Panc1 (cell line): ENCODE measurements around the gene CCDC73. TPM values are rescaled to one million over a fixed set of nuclear protein-coding genes. Genes with fewer than 3 reads are reported as not detected.

Experiments used
- ATAC-seq: fragments of 200-7000 bp; cut with Tn5 transposase; 2 replicates; pipeline ENCODE4 v1.9.1; 2020; ENCODE audit warnings: mild to moderate bottlenecking, moderate library complexity
- BruUV-seq: library from RNA; stranded (reverse); fragments of 400-500 nt; replicated peaks from 2 replicates; lab custom pipeline; 2021; lab: Mats Ljungman, UMichigan
- CTCF ChIA-PET: fragments of 300-600 bp; sonication (Branson Sonifier 250); formaldehyde crosslinking; loops from one replicate; lab custom pipeline; 2022; ENCODE audit warnings: antibody characterized with exemption; lab: Charles Lee
- POLR2A ChIA-PET: fragments of 300-600 bp; sonication (Branson Sonifier 250); formaldehyde crosslinking; loops from one replicate; lab custom pipeline; 2022; ENCODE audit warnings: antibody characterized with exemption; lab: Charles Lee
- DNase-seq: peaks from one replicate; pipeline ENCODE4 v3.0.0-alpha.2; 2010; ENCODE audit warnings: low read depth, low spot score
- H3K27ac ChIP-seq: 2 replicates; pipeline ENCODE4 v1.5.1; 2011; ENCODE audit warnings: mild to moderate bottlenecking, low read length, inconsistent platforms
- H3K27me3 ChIP-seq: fragments of 200-500 bp; sonication (Bioruptor generic); 2 replicates; pipeline ENCODE4 v1.6.0; 2014; ENCODE audit warnings: low read length, inconsistent platforms; ENCODE audit not compliant: control insufficient read depth, insufficient read depth
- H3K36me3 ChIP-seq: fragments of 200-500 bp; sonication (Bioruptor generic); 2 replicates; pipeline ENCODE4 v1.5.1; 2014; ENCODE audit warnings: inconsistent platforms, mild to moderate bottlenecking, low read length, moderate library complexity; ENCODE audit not compliant: control insufficient read depth, insufficient read depth
- H3K4me1 ChIP-seq: 2 replicates; pipeline ENCODE4 v1.5.1; 2011; ENCODE audit warnings: inconsistent platforms, mild to moderate bottlenecking, low read length, moderate library complexity; ENCODE audit not compliant: control insufficient read depth, insufficient read depth
- H3K4me3 ChIP-seq, 2 experiments: 2 replicates each; pipeline ENCODE4 v1.5.1; 2011 to 2012; ENCODE audit warnings: low read depth in 2 of 2, low read length in 2 of 2, mild to moderate bottlenecking in 2 of 2, inconsistent platforms in 1 of 2, moderate library complexity in 1 of 2
- H3K9me3 ChIP-seq: fragments of 200-500 bp; sonication (Bioruptor generic); 2 replicates; pipeline ENCODE4 v1.5.1; 2014; ENCODE audit warnings: low read depth, mild to moderate bottlenecking, inconsistent platforms, low read length, moderate library complexity; ENCODE audit not compliant: control insufficient read depth, insufficient read depth
- CTCF ChIP-seq: fragments of 450-650 bp; IDR thresholded peaks from 2 replicates; pipeline ENCODE4 v1.5.1; 2017; ENCODE audit warnings: mild to moderate bottlenecking
- POLR2AphosphoS5 ChIP-seq: IDR thresholded peaks from 2 replicates; pipeline ENCODE4 v1.6.1; 2012; ENCODE audit warnings: mild to moderate bottlenecking, low read depth, low read length, moderate library complexity
- REST ChIP-seq, 2 experiments: IDR thresholded peaks; 2 replicates each; pipeline ENCODE4 v1.6.1; 2011 to 2012; ENCODE audit warnings: low read depth in 2 of 2, control low read depth in 1 of 2, low read length in 1 of 2, mild to moderate bottlenecking in 1 of 2, moderate library complexity in 1 of 2; ENCODE audit not compliant: insufficient read depth in 1 of 2
- SIN3A ChIP-seq: IDR thresholded peaks from 2 replicates; pipeline ENCODE4 v1.6.1; 2012; ENCODE audit warnings: low read depth, mild to moderate bottlenecking, low read length, moderate library complexity, borderline replicate concordance; ENCODE audit not compliant: insufficient read depth
- TCF7L2 ChIP-seq: IDR thresholded peaks from 2 replicates; pipeline ENCODE4 v1.6.1; 2011; ENCODE audit warnings: mild to moderate bottlenecking, low read depth, low read length, inconsistent platforms
- in situ Hi-C: cut with HindIII; loops from 2 replicates; pipeline ENCODE4 v1.10.0; 2016; ENCODE audit warnings: low sequenced_read_pairs, low pct_unique_long_range_greater_than_20kb
- intact Hi-C: fragments of 100-400 bp; cut with micrococcal nuclease; formaldehyde crosslinking; loops from one replicate; pipeline ENCODE4 v1.10.0; 2022; ENCODE audit not compliant: unreplicated experiment
- total RNA-seq: library from RNA; stranded (reverse); gene quantifications from one replicate; pipeline ENCODE4 v1.2.1, GENCODE V29; 2021; ENCODE audit not compliant: unreplicated experiment

The CCDC73 gene
- total RNA-seq, 1 experiment from 2014 or later: not detected

GRCh38 chr11:32819187-32819586 is 24.7 kb upstream of the CCDC73 start:
- intact Hi-C loops (no loop called here), in situ Hi-C loops (no loop called here)
- Histone ChIP-seq H3K36me3 (no peaks in the 10 kb centered on the region), H3K27me3 (no peaks in the 10 kb centered on the region; the same call in 1 of the 2 replicates), H3K4me3 (no peak overlapping the region), H3K4me1 (no peaks in the 10 kb centered on the region), H3K9me3 (no peaks in the 10 kb centered on the region), H3K27ac (no peak overlapping the region)
- TF ChIP-seq REST (IDR thresholded peaks at IDR 0.05; ENCODE audit: insufficient read depth in 1 of 2, low read depth in 2 of 2, low read length in 1 of 2): no peak
- no peak for TF ChIP-seq SIN3A
- TF ChIP-seq POLR2AphosphoS5: no peak
- no peak for TF ChIP-seq CTCF
- TF ChIP-seq TCF7L2: no peak
- POLR2A ChIA-PET: no interaction called here
- ATAC-seq: no peak
- no peak for DNase-seq
- BruUV-seq: no TSS peak
- CTCF ChIA-PET: no interaction called here

GRCh38 chr11:32817852-32818183 is 23.4 kb upstream of the CCDC73 start:
- TF ChIP-seq CTCF: no peak
- TF ChIP-seq SIN3A: no peak
- no peak for TF ChIP-seq TCF7L2
- no peak for TF ChIP-seq POLR2AphosphoS5
- Histone ChIP-seq H3K36me3 (no peaks in the 10 kb centered on the region), H3K4me1 (no peaks in the 10 kb centered on the region), H3K27me3 (no peaks in the 10 kb centered on the region; the same call in 1 of the 2 replicates), H3K27ac (no peak overlapping the region), H3K9me3 (no peaks in the 10 kb centered on the region), H3K4me3 (no peak overlapping the region)
- ChIA-PET POLR2A (no interaction called here), CTCF (no interaction called here)
- ATAC-seq (no peak), DNase-seq (no peak)
- in situ Hi-C loops (no loop called here), intact Hi-C loops (no loop called here)
- no TSS peak for BruUV-seq
